Right lung (tissue), 5 donors: ENCODE measurements around the gene ADCY3. TPM values are rescaled to one million over a fixed set of nuclear protein-coding genes. Genes with fewer than 3 reads are reported as not detected.

Experiments used
- DNase-seq, 2 donors: peaks; one replicate each; pipeline ENCODE4 v3.0.0-alpha.2; 2013
- polyA plus RNA-seq, 5 donors: library from polyadenylated mRNA; unstranded; fragments of 120-200 nt; gene quantifications; one replicate each; pipeline versions ENCODE4 v1.2.1 to v1.2.3, GENCODE V29; 2013; ENCODE audit warnings: inconsistent platforms in 1 of 5, low replicate concordance in 1 of 5; ENCODE audit not compliant: insufficient read length in 5 of 5, insufficient read depth in 1 of 5

ADCY3 gene
- polyA plus RNA-seq, 5 donors: 33.5 to 37.9 (median 35.4) TPM

DNA sequence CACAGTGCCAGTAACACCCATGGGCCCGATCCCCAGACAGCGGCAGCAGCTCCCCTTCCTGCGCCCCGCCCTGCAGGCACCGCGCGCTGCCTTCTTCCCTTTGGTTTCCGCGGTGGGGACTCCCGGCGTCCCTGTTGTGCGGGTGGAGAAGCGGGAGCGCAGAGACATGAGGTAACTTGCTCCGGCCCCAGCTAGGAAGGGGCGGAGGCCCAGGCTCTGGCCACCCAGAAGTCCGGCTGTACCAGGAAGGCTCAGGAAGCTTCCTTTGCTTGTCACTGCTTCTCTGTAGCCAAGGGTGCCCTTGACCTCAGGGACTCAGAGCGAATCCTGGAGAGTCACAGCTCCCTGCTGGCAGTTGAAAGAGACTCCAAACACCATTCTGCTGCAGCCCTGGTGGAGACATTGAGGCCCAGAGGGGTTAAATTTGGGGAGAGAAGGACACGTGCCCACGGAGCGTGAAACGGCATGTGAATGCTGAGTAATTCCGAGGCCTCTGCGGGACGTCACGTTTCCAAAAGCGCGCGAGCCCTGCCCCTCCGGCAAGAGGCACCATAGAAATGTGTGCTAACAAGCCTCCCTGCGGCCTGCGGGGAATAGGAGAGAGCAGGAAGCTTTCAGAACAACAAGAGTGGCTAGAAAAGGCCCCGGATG, 6.7 kb upstream of the ADCY3 start:
- peak; percentile 24 to 27 for DNase-seq

- no peak for DNase-seq
Observed at GRCh38 chr2:24926220-24926601, 6.2 kb upstream of the ADCY3 start.

DNA sequence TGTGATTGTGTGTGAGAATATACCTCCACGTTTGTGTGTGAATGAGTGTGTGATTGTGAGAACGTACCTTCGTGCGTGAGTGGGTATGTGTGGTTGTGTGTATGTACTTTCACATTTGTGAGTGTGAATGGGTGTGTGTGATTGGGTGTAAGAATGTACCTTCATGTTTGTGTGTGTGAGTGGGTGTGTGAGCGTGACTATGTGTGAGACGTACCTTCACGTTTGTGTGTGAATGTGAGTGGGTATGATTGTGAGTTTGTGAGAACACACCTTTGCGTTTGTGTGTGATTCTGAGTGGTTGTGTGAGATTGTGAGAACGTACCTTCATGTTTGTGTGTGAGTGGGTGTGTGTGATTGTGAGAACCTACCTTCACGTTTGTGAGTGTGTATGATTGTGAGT, 5.8 kb upstream of the ADCY3 start:
- DNase-seq: no peak

GRCh38 chr2:24924732-24925131, 4.7 kb upstream of the ADCY3 start:
- no peak for DNase-seq

DNA sequence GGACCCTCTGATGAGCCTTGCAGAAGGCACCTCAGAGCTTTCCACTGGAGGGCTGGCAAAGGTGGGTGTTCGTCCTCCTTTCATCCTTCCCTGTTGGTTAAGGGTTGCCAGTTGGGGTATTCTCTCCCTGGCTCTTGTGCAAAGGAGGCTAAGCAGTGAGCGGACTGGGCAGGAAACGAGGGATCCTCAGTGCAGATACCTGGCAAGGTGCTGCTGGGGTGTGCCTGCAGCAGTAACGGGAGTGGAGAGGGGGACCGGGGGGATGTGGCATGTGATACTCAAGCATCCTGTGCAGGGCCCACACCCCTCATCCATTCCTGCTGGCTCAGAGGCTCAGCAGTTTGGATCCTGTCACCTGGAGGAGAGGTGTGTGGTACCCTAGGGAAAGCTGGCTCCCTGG, 4.2 kb upstream of the ADCY3 start:
- no peak for DNase-seq

GRCh38 chr2:24923106-24923505, 3.1 kb upstream of the ADCY3 start:
- no peak for DNase-seq

DNA sequence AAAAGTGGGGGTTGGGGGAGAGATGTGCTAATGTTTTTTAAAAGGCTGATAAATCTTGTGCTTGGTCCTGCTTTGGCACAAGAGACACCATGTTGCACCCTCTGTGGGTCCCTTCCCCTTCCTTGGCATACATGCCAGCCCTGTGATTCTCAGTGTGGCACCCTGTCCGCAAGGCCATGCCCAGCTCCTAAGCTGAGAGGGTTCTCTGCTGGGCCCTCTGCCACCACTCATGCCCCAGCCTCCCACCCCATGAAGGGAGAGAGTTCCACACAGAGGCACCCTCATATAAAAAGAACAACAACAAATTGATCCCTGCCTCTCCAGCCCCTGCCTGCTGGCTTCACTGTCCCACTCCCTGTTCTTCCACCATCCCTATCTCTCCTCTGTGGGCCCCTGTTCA, 2.5 kb upstream of the ADCY3 start:
- no peak for DNase-seq

GRCh38 chr2:24920809-24921441, 888 bp upstream of the ADCY3 start:
- DNase-seq: no peak

DNA sequence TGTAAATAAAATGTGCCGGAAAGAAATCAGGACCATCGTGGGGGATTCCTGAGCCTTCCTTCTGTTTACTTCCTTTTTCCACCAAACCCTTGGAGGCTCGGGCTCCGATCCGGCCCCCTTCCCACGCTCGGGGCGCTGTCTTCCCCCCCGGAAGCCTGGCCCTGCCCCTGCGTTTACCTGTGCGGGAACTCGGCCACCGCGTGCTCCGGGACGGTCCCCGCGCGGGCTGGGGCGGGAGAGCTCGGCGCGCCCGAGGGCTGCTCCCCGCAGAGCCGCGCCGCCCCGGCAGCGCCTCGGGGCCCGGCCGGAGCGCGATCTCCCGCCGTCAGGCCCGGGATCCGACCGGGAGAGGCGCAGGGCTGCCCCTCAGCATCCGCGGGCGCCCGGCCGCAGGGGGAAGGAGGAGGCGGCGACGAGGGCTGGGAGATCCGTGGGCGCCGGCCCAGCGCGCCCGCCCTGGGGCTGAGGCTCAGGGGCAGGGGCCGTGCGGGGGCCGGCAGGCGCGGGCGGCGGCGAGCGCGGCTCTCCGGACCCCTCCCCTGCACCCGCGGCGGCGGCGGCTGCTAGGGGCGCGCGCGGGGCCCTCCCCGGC, 435 bp downstream of the ADCY3 start:
- DNase-seq: peak in 1 of 2 donors; percentile 12

- DNase-seq: no peak
Observed at GRCh38 chr2:24919037-24919505, 966 bp downstream of the ADCY3 start.

DNA sequence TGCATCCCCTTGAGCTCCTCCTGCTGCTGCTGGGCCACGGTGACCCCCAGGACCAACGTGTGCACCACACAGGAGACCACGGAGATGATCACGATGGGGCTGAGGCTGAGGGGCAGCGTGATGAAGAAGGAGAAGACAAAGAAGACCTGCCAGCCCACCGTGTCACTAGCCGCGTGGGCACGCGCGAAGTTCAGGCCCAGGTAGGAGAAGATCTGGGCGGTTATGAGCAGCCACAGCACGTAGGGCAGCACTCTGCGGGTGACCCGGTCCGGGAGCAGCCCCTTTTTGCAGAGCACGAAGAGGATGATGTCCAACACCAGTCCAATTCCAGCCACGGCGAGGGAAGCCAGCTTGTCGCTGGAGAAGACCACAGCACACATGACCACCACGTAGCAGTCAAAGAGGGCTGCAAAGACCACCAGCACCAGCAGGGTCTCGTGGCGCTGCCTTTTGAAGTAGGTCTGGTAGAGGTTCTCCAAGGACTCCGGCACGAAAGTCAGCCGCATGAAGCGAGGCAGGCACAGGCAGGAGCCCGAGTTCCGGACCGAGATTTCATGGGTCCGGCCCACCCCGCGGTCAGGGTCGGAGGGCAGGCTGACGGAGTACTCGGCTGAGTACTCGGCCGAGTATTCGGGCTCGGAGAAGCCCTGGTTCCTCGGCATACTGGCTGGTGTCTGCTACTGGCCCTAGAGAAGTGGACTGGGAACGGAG, 1.6 kb downstream of the ADCY3 start:
- no peak for DNase-seq

- no peak for DNase-seq
Observed at GRCh38 chr2:24917731-24918325, 2.2 kb downstream of the ADCY3 start.

- DNase-seq: no peak
Observed at GRCh38 chr2:24917086-24917485, 3.0 kb downstream of the ADCY3 start.

GRCh38 chr2:24915796-24916195, 4.2 kb downstream of the ADCY3 start:
- DNase-seq: no peak

GRCh38 chr2:24915175-24915574, 4.9 kb downstream of the ADCY3 start:
- no peak for DNase-seq

- DNase-seq: no peak
Observed at GRCh38 chr2:24914713-24915112, 5.3 kb downstream of the ADCY3 start.

DNA sequence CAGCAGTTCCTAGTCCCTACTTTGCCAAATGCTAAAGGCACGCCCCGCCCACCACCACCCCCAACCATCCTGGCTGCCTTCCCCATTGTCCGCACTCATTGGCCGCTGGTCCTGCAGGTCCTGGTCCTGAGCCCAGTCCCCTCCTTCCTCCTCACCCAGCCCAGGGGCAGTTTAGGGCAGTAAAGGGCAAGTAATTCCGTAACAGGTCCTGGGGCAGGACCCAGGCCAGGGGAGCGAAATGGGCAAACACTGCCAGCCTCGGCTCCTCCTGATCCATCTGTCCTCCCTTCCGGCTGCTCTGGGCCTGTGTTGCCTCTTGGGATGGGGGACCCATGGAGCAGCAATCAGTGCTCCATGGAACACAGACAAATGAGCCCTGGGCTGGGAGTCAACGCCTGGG, 6.1 kb downstream of the ADCY3 start:
- no peak for DNase-seq

DNA sequence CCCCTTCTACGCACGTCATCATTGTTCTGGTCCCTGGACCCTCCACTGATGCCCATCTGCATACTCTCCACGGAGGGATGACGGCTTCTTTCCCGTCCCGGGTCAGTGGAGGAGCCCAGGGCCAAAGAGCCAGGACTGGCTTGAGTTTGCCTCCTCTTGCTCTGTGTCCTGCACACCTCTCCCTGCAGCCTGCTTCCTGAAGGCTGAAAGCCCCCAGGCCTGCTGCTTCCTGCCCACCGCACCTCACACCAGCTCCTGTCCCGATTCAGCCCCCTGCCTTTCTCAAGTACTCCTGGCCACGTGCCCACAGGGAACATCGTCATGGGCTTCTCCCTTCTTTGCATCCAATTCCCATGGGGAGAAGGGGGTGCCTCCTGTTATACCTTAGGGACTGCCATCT, 7.1 kb downstream of the ADCY3 start:
- no peak for DNase-seq

GRCh38 chr2:24912523-24912922, 7.5 kb downstream of the ADCY3 start:
- DNase-seq: peak; percentile 13 to 19

GRCh38 chr2:24910245-24910644, 9.8 kb downstream of the ADCY3 start:
- DNase-seq: no peak

GRCh38 chr2:24909555-24910177, 10.4 kb downstream of the ADCY3 start:
- DNase-seq: no peak

GRCh38 chr2:24908461-24908901, 11.6 kb downstream of the ADCY3 start:
- no peak for DNase-seq
